GM23338 (cell line): ENCODE data around the gene NDUFAF7. TPM values are rescaled to one million over a fixed set of nuclear protein-coding genes. Genes with fewer than 3 reads are reported as not detected.
"Not testable (repeated sequence)": the region's sequence is repeated elsewhere in the genome, so short reads cannot be mapped to it uniquely, and the experiment has no call there.

Experiments
- ATAC-seq: fragments of 200-7000 bp; cut with Tn5 transposase; 3 replicates; pipeline ENCODE4 v1.9.1; 2020
- DNase-seq: peaks from one replicate; pipeline ENCODE4 v3.0.0-alpha.2; 2015; ENCODE audit warnings: low spot score
- H2AFZ ChIP-seq: fragments of 200-600 bp; sonication (generic); 2 replicates; pipeline ENCODE4 v1.8.0; 2016; ENCODE audit warnings: antibody characterized with exemption, mild to moderate bottlenecking, moderate library complexity
- H3F3A ChIP-seq: fragments of 200-600 bp; sonication (generic); replicated peaks from 2 replicates; pipeline ENCODE4 v1.8.0; 2017; ENCODE audit warnings: antibody characterized with exemption, mixed run types, low read depth
- H3K27ac ChIP-seq: fragments of 200-600 bp; sonication (generic); 2 replicates; pipeline ENCODE4 v1.6.1; 2016; ENCODE audit warnings: low read depth
- H3K27me3 ChIP-seq: fragments of 200-600 bp; sonication (generic); 2 replicates; pipeline ENCODE4 v1.8.0; 2016; ENCODE audit warnings: mild to moderate bottlenecking, mixed run types, moderate library complexity; ENCODE audit not compliant: insufficient read depth
- H3K36me3 ChIP-seq: fragments of 200-600 bp; sonication (generic); 2 replicates; pipeline ENCODE4 v1.8.0; 2016; ENCODE audit warnings: mild to moderate bottlenecking; ENCODE audit not compliant: insufficient read depth
- H3K4me1 ChIP-seq: fragments of 200-600 bp; sonication (generic); 2 replicates; pipeline ENCODE4 v1.8.0; 2016; ENCODE audit warnings: mild to moderate bottlenecking, moderate library complexity; ENCODE audit not compliant: insufficient read depth
- H3K4me2 ChIP-seq: fragments of 200-600 bp; sonication (generic); 2 replicates; pipeline ENCODE4 v1.7.1; 2017; ENCODE audit warnings: mixed run types
- H3K4me3 ChIP-seq: fragments of 200-600 bp; sonication (generic); 2 replicates; pipeline ENCODE4 v1.6.1; 2016; ENCODE audit warnings: mixed run types
- H3K79me2 ChIP-seq: fragments of 200-600 bp; sonication (generic); replicated peaks from 2 replicates; pipeline ENCODE4 v1.8.0; 2017; ENCODE audit warnings: mild to moderate bottlenecking; ENCODE audit not compliant: insufficient read depth
- H3K9me2 ChIP-seq: fragments of 200-600 bp; sonication (generic); 2 replicates; pipeline ENCODE4 v1.8.0; 2017; ENCODE audit not compliant: insufficient read depth
- H4K20me1 ChIP-seq: fragments of 200-600 bp; sonication (generic); replicated peaks from 2 replicates; pipeline ENCODE4 v1.8.0; 2017; ENCODE audit warnings: mild to moderate bottlenecking; ENCODE audit not compliant: insufficient read depth
- H3K27ac Mint-ChIP-seq: 2 replicates; pipeline ENCODE4 v1.8.0; 2020; ENCODE audit warnings: inconsistent platforms, mild to moderate bottlenecking, moderate library complexity, mixed read lengths
- H3K27me3 Mint-ChIP-seq: 3 replicates; pipeline ENCODE4 v1.8.0; 2022; ENCODE audit warnings: low read depth, mild to moderate bottlenecking, moderate library complexity, mixed read lengths, inconsistent platforms; ENCODE audit not compliant: insufficient read depth, poor library complexity
- H3K36me3 Mint-ChIP-seq: 3 replicates; pipeline ENCODE4 v1.8.0; 2021; ENCODE audit warnings: low read depth, mild to moderate bottlenecking, inconsistent platforms, moderate library complexity, mixed read lengths
- H3K4me1 Mint-ChIP-seq: 3 replicates; pipeline ENCODE4 v1.8.0; 2020; ENCODE audit warnings: mild to moderate bottlenecking, inconsistent platforms, mixed read lengths
- H3K4me3 Mint-ChIP-seq: 3 replicates; pipeline ENCODE4 v1.8.0; 2021; ENCODE audit warnings: moderate library complexity, mild to moderate bottlenecking, inconsistent platforms, mixed read lengths
- H3K9me3 Mint-ChIP-seq: 3 replicates; pipeline ENCODE4 v1.8.0; 2020; ENCODE audit warnings: moderate library complexity, mild to moderate bottlenecking, inconsistent platforms, mixed read lengths
- CREB1 ChIP-seq: fragments of 250-450 bp; sonication (Bioruptor Pico); IDR thresholded peaks from 2 replicates; pipeline ENCODE4 v1.5.0; 2020; ENCODE audit warnings: low read depth, mild to moderate bottlenecking, moderate library complexity
- EZH2 ChIP-seq: fragments of 200-600 bp; sonication (generic); IDR thresholded peaks from one replicate; pipeline ENCODE4 v1.8.0; 2017; ENCODE audit warnings: antibody characterized with exemption, mild to moderate bottlenecking, low read depth; ENCODE audit not compliant: unreplicated experiment
- EZH2phosphoT487 ChIP-seq: fragments of 200-600 bp; sonication (generic); IDR thresholded peaks from one replicate; pipeline ENCODE4 v1.8.1; 2018; ENCODE audit warnings: antibody characterized with exemption; ENCODE audit not compliant: unreplicated experiment
- POLR2AphosphoS5 ChIP-seq: IDR thresholded peaks from 2 replicates; pipeline ENCODE4 v1.6.1; 2016; ENCODE audit warnings: antibody characterized with exemption, low read depth
- REST ChIP-seq: IDR thresholded peaks from one replicate; pipeline ENCODE4 v1.6.1; 2018; ENCODE audit warnings: antibody characterized with exemption; ENCODE audit not compliant: unreplicated experiment
- STAT1 ChIP-seq: IDR thresholded peaks from one replicate; pipeline ENCODE4 v1.6.1; 2016; ENCODE audit warnings: antibody characterized with exemption; ENCODE audit not compliant: unreplicated experiment
- ZNF331 ChIP-seq: fragments of 250-450 bp; sonication (Bioruptor Pico); IDR thresholded peaks from 2 replicates; pipeline ENCODE4 v1.5.0; 2020; ENCODE audit warnings: low read depth, mild to moderate bottlenecking, moderate library complexity
- polyA plus RNA-seq: library from polyadenylated mRNA; unstranded; fragments of >200 nt; fragmentation: Nextera tagmentation; extraction: Ambion mirVana; gene quantifications from 2 replicates; pipeline ENCODE4 v1.2.1, GENCODE V29; 2016
- total RNA-seq: library from RNA; depleted of rRNA; stranded (reverse); fragments of >200 nt; shearing (Covaris generic); gene quantifications from 2 replicates; pipeline ENCODE4 v1.2.3, GENCODE V29; 2014

Gene NDUFAF7
- total and polyA plus RNA-seq, 2 experiments from 2014 or later: 47.4 to 58.2 TPM

- TF ChIP-seq REST (no peak), ZNF331 (CRISPR knock-in tag) (no peak), EZH2phosphoT487 (no peak), STAT1 (no peak), CREB1 (CRISPR knock-in tag) (no peak)
These were observed 38.9 kb upstream of the NDUFAF7 start (continued) for GRCh38 chr2:37192551-37192950.

GRCh38 chr2:37195862-37196319 is 35.6 kb upstream of the NDUFAF7 start:
- peak overlapping the region; percentile 84 for H3K4me3 ChIP-seq

GRCh38 chr2:37196320-37197195 is 34.9 kb upstream of the NDUFAF7 start, which contains the start of gene CEBPZOS:
TSS of gene CEBPZOS (plus strand) at chr2:37196496. CDS start at chr2:37199705, 3,209 bp downstream.
- peak within 1 kb of the TSS; percentile 96 for H3K27ac Mint-ChIP-seq

More at GRCh38 chr2:37195862-37196319, 35.6 kb upstream of the NDUFAF7 start:
- not testable (repeated sequence) for ATAC-seq, H2AFZ ChIP-seq, DNase-seq, H3K36me3 ChIP-seq, H4K20me1 ChIP-seq, H3K9me3 Mint-ChIP-seq, H3K27me3 ChIP-seq, H3K9me2 ChIP-seq
- H3K4me2 ChIP-seq: peak overlapping the region; percentile 91
- H3K27ac ChIP-seq: peak overlapping the region; percentile 63; the same call in 1 of the 2 replicates
- peaks cover 45% of the 10 kb centered on the region for H3K79me2 ChIP-seq
- H3F3A ChIP-seq: peaks cover 17% of the 10 kb centered on the region; the same call in 1 of the 2 replicates
- Mint-ChIP-seq H3K4me3 (peak overlapping the region; percentile 90), H3K27me3 (peaks cover 28% of the 10 kb centered on the region), H3K27ac (peak overlapping the region; percentile 96), H3K4me1 (peaks cover 51% of the 10 kb centered on the region), H3K36me3 (peaks cover 24% of the 10 kb centered on the region)
- peaks cover 57% of the 10 kb centered on the region for H3K4me1 ChIP-seq

More at GRCh38 chr2:37196320-37197195, 34.9 kb upstream of the NDUFAF7 start, which contains the start of gene CEBPZOS:
- peaks cover 28% of the 10 kb centered on the region for H3K27me3 Mint-ChIP-seq
- ATAC-seq: peak; percentile 50
- Histone ChIP-seq H3K79me2 (peaks cover 52% of the 10 kb centered on the region), H2AFZ (no peak within 1 kb of the TSS; the same call in 1 of the 2 replicates), H3K36me3 (peaks cover 8% of the 10 kb centered on the region; the same call in 1 of the 2 replicates), H3F3A (peaks cover 15% of the 10 kb centered on the region; the same call in 1 of the 2 replicates), H4K20me1 (no peaks in the 10 kb centered on the region), H3K27ac (peak within 1 kb of the TSS; percentile 89), H3K4me1 (peaks cover 58% of the 10 kb centered on the region), H3K4me2 (peak within 1 kb of the TSS; percentile 91), H3K4me3 (peak within 1 kb of the TSS; percentile 84), H3K27me3 (no peaks in the 10 kb centered on the region), H3K9me2 (no peaks in the 10 kb centered on the region)
- peaks cover 30% of the 10 kb centered on the region for H3K36me3 Mint-ChIP-seq
- TF ChIP-seq POLR2AphosphoS5: peak; percentile 98
- TF ChIP-seq EZH2: no peak
- peaks cover 3% of the 10 kb centered on the region; the same call in 1 of the 3 replicates for H3K9me3 Mint-ChIP-seq
- H3K4me1 Mint-ChIP-seq: peaks cover 45% of the 10 kb centered on the region
- H3K4me3 Mint-ChIP-seq: peak within 1 kb of the TSS; percentile 90
- peak; percentile 87 for DNase-seq
